Measurements from ENCODE around the gene HOXC10. TPM values are rescaled to one million over a fixed set of nuclear protein-coding genes. Genes with fewer than 3 reads are reported as not detected.

The HOXC10 gene
- total RNA-seq, 1 donor from 2014 or later: not detected

GRCh38 chr12:53948650-53949593 lies 36.0 kb upstream of the HOXC10 start:
- Mint-ChIP-seq H3K4me3 (ENCODE audit: unreplicated experiment) (no peak overlapping the region), H3K4me1 (ENCODE audit: low read depth, unreplicated experiment) (no peaks in the 10 kb centered on the region), H3K27me3 (ENCODE audit: unreplicated experiment) (peaks cover 46% of the 10 kb centered on the region), H3K9me3 (ENCODE audit: unreplicated experiment) (peaks cover 3% of the 10 kb centered on the region), H3K27ac (ENCODE audit: unreplicated experiment) (no peak overlapping the region), H3K36me3 (ENCODE audit: unreplicated experiment) (no peaks in the 10 kb centered on the region)
- DNase-seq: no peak
- TF ChIP-seq, protein P1, sequence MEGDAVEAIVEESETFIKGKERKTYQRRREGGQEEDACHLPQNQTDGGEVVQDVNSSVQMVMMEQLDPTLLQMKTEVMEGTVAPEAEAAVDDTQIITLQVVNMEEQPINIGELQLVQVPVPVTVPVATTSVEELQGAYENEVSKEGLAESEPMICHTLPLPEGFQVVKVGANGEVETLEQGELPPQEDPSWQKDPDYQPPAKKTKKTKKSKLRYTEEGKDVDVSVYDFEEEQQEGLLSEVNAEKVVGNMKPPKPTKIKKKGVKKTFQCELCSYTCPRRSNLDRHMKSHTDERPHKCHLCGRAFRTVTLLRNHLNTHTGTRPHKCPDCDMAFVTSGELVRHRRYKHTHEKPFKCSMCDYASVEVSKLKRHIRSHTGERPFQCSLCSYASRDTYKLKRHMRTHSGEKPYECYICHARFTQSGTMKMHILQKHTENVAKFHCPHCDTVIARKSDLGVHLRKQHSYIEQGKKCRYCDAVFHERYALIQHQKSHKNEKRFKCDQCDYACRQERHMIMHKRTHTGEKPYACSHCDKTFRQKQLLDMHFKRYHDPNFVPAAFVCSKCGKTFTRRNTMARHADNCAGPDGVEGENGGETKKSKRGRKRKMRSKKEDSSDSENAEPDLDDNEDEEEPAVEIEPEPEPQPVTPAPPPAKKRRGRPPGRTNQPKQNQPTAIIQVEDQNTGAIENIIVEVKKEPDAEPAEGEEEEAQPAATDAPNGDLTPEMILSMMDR (IDR thresholded peaks at IDR 0.05; ENCODE audit: partially characterized antibody, unreplicated experiment): no peak

DNA sequence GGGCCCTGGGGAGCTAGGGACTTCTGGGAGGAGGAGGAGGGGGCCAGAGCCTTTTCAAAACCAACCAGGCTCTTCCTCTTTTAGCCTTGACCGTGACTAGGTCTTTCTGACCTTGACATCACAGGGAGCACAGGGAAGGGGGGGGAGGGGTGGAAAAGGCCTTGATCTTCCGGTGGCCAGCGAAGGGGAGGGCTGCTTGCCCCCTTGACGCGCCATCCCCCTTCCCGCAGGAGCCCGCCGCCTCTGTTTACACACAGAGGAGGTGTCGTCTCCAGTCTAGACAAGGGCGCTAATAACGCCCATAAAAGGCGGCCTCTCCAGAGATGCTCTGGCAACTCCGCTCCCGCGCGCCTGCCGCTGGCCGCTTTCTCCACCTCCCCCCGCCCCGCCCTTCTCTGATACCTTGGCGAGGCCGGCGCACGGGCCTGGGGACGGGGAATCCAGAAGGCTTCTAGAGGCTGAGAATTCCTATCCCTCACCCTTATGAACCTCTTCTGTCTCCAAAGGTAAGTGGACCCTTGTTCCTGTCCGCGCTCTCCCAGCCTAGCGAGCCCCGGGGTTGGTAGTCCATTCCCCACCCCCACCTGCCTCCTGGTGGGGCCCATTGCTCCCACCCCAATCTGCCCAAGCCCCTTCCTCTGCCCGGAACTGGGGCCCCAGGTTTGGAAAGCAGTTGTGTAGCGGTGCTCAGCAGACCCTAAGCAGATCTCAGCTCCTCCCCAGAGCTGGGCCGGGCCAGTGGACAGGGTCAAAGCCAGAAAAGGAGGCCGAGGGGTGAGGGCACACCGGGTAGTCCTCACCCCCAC lies 35.1 kb upstream of the HOXC10 start:
- DNase-seq: no peak
- Mint-ChIP-seq H3K27me3 (ENCODE audit: unreplicated experiment) (peaks cover 43% of the 10 kb centered on the region), H3K9me3 (ENCODE audit: unreplicated experiment) (peaks cover 3% of the 10 kb centered on the region)

DNA sequence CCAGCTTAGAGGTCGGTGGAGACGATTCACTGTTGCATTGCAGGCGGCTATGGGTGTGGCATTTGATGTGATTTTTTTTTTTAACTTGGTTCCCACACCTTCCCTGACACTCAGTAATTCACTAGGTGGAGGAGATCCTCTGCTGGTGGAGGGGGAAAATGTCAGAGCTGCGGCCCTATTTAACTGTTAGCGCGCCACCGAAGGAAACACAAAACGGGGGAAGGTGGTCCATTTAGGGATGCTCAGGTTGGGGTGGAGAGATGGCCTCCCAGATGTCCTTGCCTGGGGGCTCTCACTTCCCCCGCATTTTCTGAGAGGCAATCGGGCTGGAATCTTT lies 34.5 kb upstream of the HOXC10 start:
- DNase-seq: no peak
- TF ChIP-seq, protein P1 (IDR thresholded peaks at IDR 0.05; ENCODE audit: partially characterized antibody, unreplicated experiment): no peak
- Mint-ChIP-seq H3K36me3 (ENCODE audit: unreplicated experiment) (no peaks in the 10 kb centered on the region), H3K27ac (ENCODE audit: unreplicated experiment) (no peak overlapping the region), H3K27me3 (ENCODE audit: unreplicated experiment) (peaks cover 42% of the 10 kb centered on the region), H3K4me3 (ENCODE audit: unreplicated experiment) (no peak overlapping the region), H3K9me3 (ENCODE audit: unreplicated experiment) (peaks cover 3% of the 10 kb centered on the region), H3K4me1 (ENCODE audit: low read depth, unreplicated experiment) (no peaks in the 10 kb centered on the region)

More for the DNA sequence above, 35.1 kb upstream of the HOXC10 start:
- Mint-ChIP-seq H3K4me3 (ENCODE audit: unreplicated experiment) (no peak overlapping the region), H3K36me3 (ENCODE audit: unreplicated experiment) (no peaks in the 10 kb centered on the region), H3K27ac (ENCODE audit: unreplicated experiment) (no peak overlapping the region), H3K4me1 (ENCODE audit: low read depth, unreplicated experiment) (no peaks in the 10 kb centered on the region)
- TF ChIP-seq, protein P1 (IDR thresholded peaks at IDR 0.05; ENCODE audit: partially characterized antibody, unreplicated experiment): no peak

DNA sequence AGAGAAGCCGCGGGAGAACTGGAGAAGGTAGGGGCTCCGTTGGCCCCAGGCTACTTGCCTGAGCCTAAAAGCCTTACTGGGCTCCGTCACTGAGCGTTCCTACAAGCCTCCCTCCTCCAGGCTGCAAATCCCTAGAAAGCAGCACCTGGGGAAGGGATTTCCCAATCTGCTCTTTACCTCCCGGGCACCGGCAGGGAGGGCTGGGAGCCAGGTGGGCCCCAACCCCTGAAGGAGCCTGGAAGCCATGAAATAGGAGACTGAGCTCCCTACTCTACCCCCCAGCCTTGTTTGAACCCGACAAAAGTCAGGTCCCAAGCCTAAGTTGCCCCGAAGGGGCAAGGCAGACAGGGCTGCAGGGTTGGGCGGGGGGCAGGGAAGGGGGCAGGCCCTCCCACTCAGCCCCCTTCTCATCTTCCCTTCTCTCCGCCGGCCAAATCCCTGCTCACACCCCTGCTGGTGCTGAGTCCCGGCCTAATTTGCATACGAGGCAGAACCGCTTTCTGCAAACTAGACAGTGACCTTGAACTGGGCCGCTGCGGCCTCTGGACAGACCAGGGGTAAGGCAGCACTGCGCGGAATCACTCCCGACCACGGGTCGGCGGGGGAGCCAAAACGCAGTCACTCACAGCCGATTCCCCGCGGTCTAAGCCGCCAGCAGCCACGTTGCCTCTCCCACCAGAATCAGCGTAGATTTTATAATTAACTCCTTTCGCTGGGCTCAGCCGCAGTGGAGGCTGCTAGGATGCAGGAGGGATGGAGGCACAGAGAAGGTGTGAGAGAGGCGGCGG lies 34.0 kb upstream of the HOXC10 start:
- H3K36me3 Mint-ChIP-seq (ENCODE audit: unreplicated experiment): no peaks in the 10 kb centered on the region
- H3K27me3 Mint-ChIP-seq (ENCODE audit: unreplicated experiment): peaks cover 44% of the 10 kb centered on the region
- no peaks in the 10 kb centered on the region for H3K4me1 Mint-ChIP-seq (ENCODE audit: low read depth, unreplicated experiment)
- peaks cover 3% of the 10 kb centered on the region for H3K9me3 Mint-ChIP-seq (ENCODE audit: unreplicated experiment)
- no peak for DNase-seq
- TF ChIP-seq, protein P1 (IDR thresholded peaks at IDR 0.05; ENCODE audit: partially characterized antibody, unreplicated experiment): no peak
- no peak overlapping the region for H3K4me3 Mint-ChIP-seq (ENCODE audit: unreplicated experiment)
- no peak overlapping the region for H3K27ac Mint-ChIP-seq (ENCODE audit: unreplicated experiment)

Measured in glutamatergic neuron (in vitro differentiated cells).